NCI-H187 treated with DMSO at 0.1 percent for 48 hours (cell line): ENCODE data around the gene SOX12.

Experiments used
- DNase-seq: peaks from one replicate; lab custom pipeline; 2025; lab: John Stamatoyannopoulos, UW

The SOX12 gene

GRCh38 chr20:325045-325888 is at the start of gene SOX12:
SOX12 (plus strand) TSS chr20:325552; CDS start chr20:325925, 373 bp downstream.
- DNase-seq = peak; percentile 48

GRCh38 chr20:275791-276190 is 49.6 kb upstream of the SOX12 start:
- DNase-seq = no peak

GRCh38 chr20:276620-277495 is 48.5 kb upstream of the SOX12 start:
- DNase-seq = no peak

- no peak for DNase-seq
Measured at GRCh38 chr20:277496-277781, 47.9 kb upstream of the SOX12 start.

GRCh38 chr20:278181-278580 is 47.2 kb upstream of the SOX12 start:
- no peak for DNase-seq

GRCh38 chr20:278607-279571 is 46.5 kb upstream of the SOX12 start:
- no peak for DNase-seq

GRCh38 chr20:284172-284571 is 41.2 kb upstream of the SOX12 start:
- no peak for DNase-seq

GRCh38 chr20:286508-286907 is 38.8 kb upstream of the SOX12 start:
- no peak for DNase-seq

GRCh38 chr20:288956-289692 is 36.2 kb upstream of the SOX12 start:
- no peak for DNase-seq

- DNase-seq = no peak
Measured at GRCh38 chr20:289693-290083, 35.7 kb upstream of the SOX12 start.

- DNase-seq = peak; percentile 61
Measured at GRCh38 chr20:290084-290831, 35.1 kb upstream of the SOX12 start, which contains the start of gene C20orf96. C20orf96 (minus strand) TSS chr20:290750; CDS start chr20:290610, 140 bp downstream.

- DNase-seq = no peak
Measured at GRCh38 chr20:294602-295001, 30.8 kb upstream of the SOX12 start.

- DNase-seq = no peak
Measured at GRCh38 chr20:295804-296203, 29.5 kb upstream of the SOX12 start.

GRCh38 chr20:297098-297924 is 28.0 kb upstream of the SOX12 start, which contains the start of gene ZCCHC3:
ZCCHC3 (plus strand) TSS chr20:297570; CDS start chr20:297587, 17 bp downstream.
- peak; percentile 75 for DNase-seq

GRCh38 chr20:297925-298775 is 27.2 kb upstream of the SOX12 start:
- peak; percentile 8 for DNase-seq

GRCh38 chr20:298776-299391 is 26.5 kb upstream of the SOX12 start:
- no peak for DNase-seq

- no peak for DNase-seq
Measured at GRCh38 chr20:300345-300990, 24.9 kb upstream of the SOX12 start.
